ENCODE results near the gene PLIN3. TPM values are rescaled to one million over a fixed set of nuclear protein-coding genes. Genes with fewer than 3 reads are reported as not detected.

Gene PLIN3
- total and polyA plus RNA-seq, 9 of the 15 experiments (the other 6 are each of a cell fraction or from before 2014, with no cell fraction given) = 7.5 to 75.6 (median 43.1) TPM

GRCh38 chr19:4870025-4870700, 2.7 kb upstream of the PLIN3 start (continued):
- peak; percentile 84 for TF ChIP-seq NEUROD1 (IDR thresholded peaks at IDR 0.05; ENCODE audit: borderline replicate concordance, low read depth, low read length, partially characterized antibody)
- TF ChIP-seq ZNF707 (CRISPR knock-in tag; conservative IDR thresholded peaks at IDR 0.05) = no peak
- TF ChIP-seq HNRNPUL1 (IDR thresholded peaks at IDR 0.05; ENCODE audit: low read length) = no peak
- TF ChIP-seq CREBBP (IDR thresholded peaks at IDR 0.05; ENCODE audit: low read depth, low read length) = no peak
- TF ChIP-seq, protein P1, sequence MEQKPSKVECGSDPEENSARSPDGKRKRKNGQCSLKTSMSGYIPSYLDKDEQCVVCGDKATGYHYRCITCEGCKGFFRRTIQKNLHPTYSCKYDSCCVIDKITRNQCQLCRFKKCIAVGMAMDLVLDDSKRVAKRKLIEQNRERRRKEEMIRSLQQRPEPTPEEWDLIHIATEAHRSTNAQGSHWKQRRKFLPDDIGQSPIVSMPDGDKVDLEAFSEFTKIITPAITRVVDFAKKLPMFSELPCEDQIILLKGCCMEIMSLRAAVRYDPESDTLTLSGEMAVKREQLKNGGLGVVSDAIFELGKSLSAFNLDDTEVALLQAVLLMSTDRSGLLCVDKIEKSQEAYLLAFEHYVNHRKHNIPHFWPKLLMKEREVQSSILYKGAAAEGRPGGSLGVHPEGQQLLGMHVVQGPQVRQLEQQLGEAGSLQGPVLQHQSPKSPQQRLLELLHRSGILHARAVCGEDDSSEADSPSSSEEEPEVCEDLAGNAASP (IDR thresholded peaks at IDR 0.05) = no peak
- no peak for TF ChIP-seq ZNF586 (CRISPR knock-in tag; conservative IDR thresholded peaks at IDR 0.05)
- TF ChIP-seq NCOA1 (IDR thresholded peaks at IDR 0.05; ENCODE audit: low read depth) = peak; percentile 67
- TF ChIP-seq, protein P2, sequence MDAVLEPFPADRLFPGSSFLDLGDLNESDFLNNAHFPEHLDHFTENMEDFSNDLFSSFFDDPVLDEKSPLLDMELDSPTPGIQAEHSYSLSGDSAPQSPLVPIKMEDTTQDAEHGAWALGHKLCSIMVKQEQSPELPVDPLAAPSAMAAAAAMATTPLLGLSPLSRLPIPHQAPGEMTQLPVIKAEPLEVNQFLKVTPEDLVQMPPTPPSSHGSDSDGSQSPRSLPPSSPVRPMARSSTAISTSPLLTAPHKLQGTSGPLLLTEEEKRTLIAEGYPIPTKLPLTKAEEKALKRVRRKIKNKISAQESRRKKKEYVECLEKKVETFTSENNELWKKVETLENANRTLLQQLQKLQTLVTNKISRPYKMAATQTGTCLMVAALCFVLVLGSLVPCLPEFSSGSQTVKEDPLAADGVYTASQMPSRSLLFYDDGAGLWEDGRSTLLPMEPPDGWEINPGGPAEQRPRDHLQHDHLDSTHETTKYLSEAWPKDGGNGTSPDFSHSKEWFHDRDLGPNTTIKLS (IDR thresholded peaks at IDR 0.05; ENCODE audit: borderline replicate concordance, low read depth) = no peak
- TF ChIP-seq ZNF165 (CRISPR knock-in tag; IDR thresholded peaks at IDR 0.05; ENCODE audit: borderline replicate concordance) = no peak
- TF ChIP-seq L3MBTL2 (IDR thresholded peaks at IDR 0.05) = no peak
- no peak for TF ChIP-seq BRF1 (IDR thresholded peaks at IDR 0.05; ENCODE audit: borderline replicate concordance, extremely low read depth, insufficient read length)
- TF ChIP-seq ZNF277 (CRISPR knock-in tag; IDR thresholded peaks at IDR 0.05; ENCODE audit: borderline replicate concordance) = no peak
- TF ChIP-seq SIN3B (IDR thresholded peaks at IDR 0.05; ENCODE audit: low read depth) = no peak
- 0 out of 2 replicates have a peak, but pooled peaks have one; percentile 20 for TF ChIP-seq BRD4 (IDR thresholded peaks at IDR 0.05)
- TF ChIP-seq, protein P3, sequence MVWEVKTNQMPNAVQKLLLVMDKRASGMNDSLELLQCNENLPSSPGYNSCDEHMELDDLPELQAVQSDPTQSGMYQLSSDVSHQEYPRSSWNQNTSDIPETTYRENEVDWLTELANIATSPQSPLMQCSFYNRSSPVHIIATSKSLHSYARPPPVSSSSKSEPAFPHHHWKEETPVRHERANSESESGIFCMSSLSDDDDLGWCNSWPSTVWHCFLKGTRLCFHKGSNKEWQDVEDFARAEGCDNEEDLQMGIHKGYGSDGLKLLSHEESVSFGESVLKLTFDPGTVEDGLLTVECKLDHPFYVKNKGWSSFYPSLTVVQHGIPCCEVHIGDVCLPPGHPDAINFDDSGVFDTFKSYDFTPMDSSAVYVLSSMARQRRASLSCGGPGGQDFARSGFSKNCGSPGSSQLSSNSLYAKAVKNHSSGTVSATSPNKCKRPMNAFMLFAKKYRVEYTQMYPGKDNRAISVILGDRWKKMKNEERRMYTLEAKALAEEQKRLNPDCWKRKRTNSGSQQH (CRISPR knock-in tag; IDR thresholded peaks at IDR 0.05) = no peak
- no peak for TF ChIP-seq ELK1 (CRISPR knock-in tag; IDR thresholded peaks at IDR 0.05)
- no peak for TF ChIP-seq RUNX1 (IDR thresholded peaks at IDR 0.05; ENCODE audit: low read depth)
- TF ChIP-seq SMAD1 (IDR thresholded peaks at IDR 0.05; ENCODE audit: low read depth, low read length, partially characterized antibody) = no peak
- TF ChIP-seq ZNF212 (CRISPR knock-in tag; IDR thresholded peaks at IDR 0.05) = no peak

Measured in K562 (cell line).